HG03442 (cell line): ENCODE results near the gene DHRS4.

Experiments
- ATAC-seq: cut with Tn5 transposase; IDR thresholded peaks from one replicate; pipeline ENCODE4 v1.9.1; 2021; ENCODE audit warnings: mild to moderate bottlenecking, moderate library complexity; ENCODE audit not compliant: unreplicated experiment

Gene DHRS4

GRCh38 chr14:23953464-23954278, at the start of gene DHRS4:
DHRS4 (plus strand) TSS chr14:23953770; CDS start chr14:23953789, 19 bp downstream.
- peak; percentile 95 for ATAC-seq

- no peak for ATAC-seq
Measured at GRCh38 chr14:23910101-23910875, 43.3 kb upstream of the DHRS4 start.

- ATAC-seq, result no peak
Measured at GRCh38 chr14:23910876-23911210, 42.7 kb upstream of the DHRS4 start.

- ATAC-seq, result no peak
Measured at GRCh38 chr14:23915559-23915958, 38.0 kb upstream of the DHRS4 start.

GRCh38 chr14:23916004-23916403, 37.6 kb upstream of the DHRS4 start:
- no peak for ATAC-seq

- no peak for ATAC-seq
Measured at GRCh38 chr14:23916446-23916845, 37.1 kb upstream of the DHRS4 start.

GRCh38 chr14:23922545-23922944, 31.0 kb upstream of the DHRS4 start:
- ATAC-seq, result no peak

GRCh38 chr14:23925523-23926075, 28.0 kb upstream of the DHRS4 start:
- ATAC-seq, result no peak

- no peak for ATAC-seq
Measured at GRCh38 chr14:23926543-23926942, 27.0 kb upstream of the DHRS4 start.

GRCh38 chr14:23929136-23929535, 24.4 kb upstream of the DHRS4 start:
- ATAC-seq, result no peak

- ATAC-seq, result no peak
Measured at GRCh38 chr14:23929822-23930294, 23.7 kb upstream of the DHRS4 start.

GRCh38 chr14:23930742-23931141, 22.8 kb upstream of the DHRS4 start:
- ATAC-seq, result no peak

- no peak for ATAC-seq
Measured at GRCh38 chr14:23931721-23932289, 21.8 kb upstream of the DHRS4 start.

- no peak for ATAC-seq
Measured at GRCh38 chr14:23932639-23933038, 20.9 kb upstream of the DHRS4 start.

- ATAC-seq, result no peak
Measured at GRCh38 chr14:23933108-23933741, 20.3 kb upstream of the DHRS4 start.

- ATAC-seq, result no peak
Measured at GRCh38 chr14:23933742-23934128, 19.8 kb upstream of the DHRS4 start.

GRCh38 chr14:23935158-23935557, 18.4 kb upstream of the DHRS4 start:
- ATAC-seq, result no peak

- no peak for ATAC-seq
Measured at GRCh38 chr14:23936084-23936829, 17.3 kb upstream of the DHRS4 start.

GRCh38 chr14:23937203-23937602, 16.4 kb upstream of the DHRS4 start:
- ATAC-seq, result no peak

- no peak for ATAC-seq
Measured at GRCh38 chr14:23938823-23939222, 14.7 kb upstream of the DHRS4 start.
